KG1 (cell line): ENCODE measurements around the gene PLAGL1.
A peak's percentile ranks its signal among the peaks of the same experiment; 100 is the strongest.
"Not testable (repeated sequence)": the region's sequence is repeated elsewhere in the genome, so short reads cannot be mapped to it uniquely, and the experiment has no call there.

Experiments
- DNase-seq: peaks from one replicate; lab custom pipeline; 2025; lab: John Stamatoyannopoulos, UW

PLAGL1 gene

DNA sequence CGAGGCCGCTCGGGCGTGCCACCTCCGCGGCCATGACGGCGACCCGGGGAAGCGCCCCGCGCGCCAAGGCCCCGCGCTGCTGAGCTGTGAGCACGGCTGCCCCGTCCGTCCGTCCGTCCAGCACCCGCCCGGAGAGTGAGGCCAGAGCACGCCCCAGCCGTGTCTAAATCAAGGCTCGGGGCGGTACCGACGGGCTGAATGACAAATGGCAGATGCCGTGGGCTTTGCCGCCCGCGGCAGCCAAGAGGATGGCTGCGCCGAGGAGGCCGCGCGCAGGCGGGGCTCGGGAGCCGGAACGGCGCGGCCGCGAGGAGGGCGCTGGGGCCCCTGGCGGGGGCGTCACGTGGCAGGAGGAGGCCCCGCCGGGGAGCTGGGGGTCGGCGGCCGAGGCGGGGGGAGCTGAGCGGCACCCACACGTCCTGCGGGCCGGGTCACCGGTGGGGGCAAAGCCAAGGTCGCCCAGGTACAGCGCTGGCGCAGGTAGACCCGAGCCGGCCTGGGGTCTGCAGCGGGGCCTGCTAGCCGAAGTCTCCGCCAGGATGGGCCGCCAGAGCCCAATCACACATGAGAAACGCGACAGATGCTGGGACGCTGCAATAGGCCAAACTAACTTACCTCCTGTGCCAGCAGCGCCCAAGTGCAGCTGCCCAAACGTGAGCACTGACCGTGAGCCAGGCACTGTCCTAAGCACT, at the start of gene PLAGL1:
TSS of gene PLAGL1 (minus strand) at position 140 of the 692 bp plus-strand sequence. CDS start 60,123 bp downstream, outside the sequence.
- DNase-seq, result peak; percentile 12

DNA sequence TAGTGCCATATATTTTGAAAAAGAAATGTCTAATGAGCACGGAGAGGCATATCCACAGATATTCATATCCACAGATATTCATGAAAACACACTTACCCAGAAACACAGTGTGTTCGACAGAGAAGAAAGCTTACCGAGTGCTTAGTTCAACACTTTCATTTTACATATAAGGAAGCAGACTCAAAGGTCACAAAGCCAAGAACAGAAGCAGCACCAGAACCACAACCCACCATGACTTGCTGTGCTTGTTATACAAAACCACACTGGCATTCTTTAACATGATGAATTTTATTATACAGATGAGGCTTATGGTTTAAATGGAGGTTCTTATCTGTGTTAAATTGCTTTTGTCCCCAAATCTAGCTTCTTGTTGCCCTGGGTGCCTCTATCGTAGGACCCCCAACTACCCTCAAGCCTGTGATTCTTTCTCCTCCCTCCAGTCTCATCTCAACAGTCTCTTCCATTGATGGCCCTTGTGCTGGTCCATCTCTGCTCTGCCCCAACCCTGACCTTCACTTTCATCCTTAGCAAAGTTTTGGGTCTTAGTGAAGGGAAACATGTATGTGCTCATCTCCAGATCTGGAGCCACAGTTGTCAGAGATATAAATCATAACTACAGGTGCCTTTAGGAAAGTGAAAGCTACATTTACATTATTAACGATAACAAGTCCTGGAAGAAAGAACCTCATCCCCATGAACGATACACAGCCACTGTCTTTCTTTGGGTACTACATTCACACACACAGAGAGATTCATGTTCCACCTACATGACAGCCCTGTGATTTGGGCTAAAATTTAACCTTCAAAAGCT, 47.3 kb upstream of the PLAGL1 start:
- DNase-seq, result peak; percentile 17

DNA sequence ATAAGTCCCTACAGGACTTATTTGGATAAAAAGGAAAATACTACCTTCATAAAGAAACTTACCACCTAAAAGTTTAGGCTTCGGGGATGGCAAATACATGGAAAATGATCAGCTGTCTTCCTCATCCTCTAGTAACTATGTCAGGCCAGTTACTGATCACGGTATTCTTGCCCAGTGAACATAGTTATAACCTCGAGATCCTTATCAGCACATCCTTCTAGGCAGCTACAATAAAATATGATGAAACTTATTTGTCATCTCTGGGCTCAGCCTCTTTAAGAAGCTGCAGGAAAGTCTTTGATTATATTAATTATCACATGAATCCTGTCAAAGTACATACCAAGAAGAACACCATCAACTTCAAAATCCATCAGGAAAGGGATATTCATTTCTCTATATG, 45.5 kb upstream of the PLAGL1 start:
- DNase-seq, result no peak

DNA sequence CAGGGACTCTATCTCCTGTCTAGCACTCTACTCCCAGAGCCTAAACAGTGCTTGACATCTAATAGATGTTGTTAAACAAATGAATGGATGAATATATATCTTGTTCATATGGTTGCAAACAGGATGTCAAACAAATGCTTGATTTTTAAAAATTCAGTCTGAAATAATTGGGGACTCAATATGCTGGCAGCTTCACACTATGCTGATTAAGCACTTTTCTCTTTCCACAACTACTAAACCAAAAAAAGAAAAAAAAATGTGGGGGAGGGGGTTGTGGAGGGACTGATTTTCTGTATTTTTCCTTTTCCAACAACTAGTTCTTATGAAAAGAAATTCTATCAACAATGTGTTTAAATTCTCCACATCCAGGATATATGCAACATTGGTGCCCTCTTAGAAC, 44.4 kb upstream of the PLAGL1 start:
- no peak for DNase-seq

GRCh38 chr6:144049386-144049785, 41.3 kb upstream of the PLAGL1 start:
- no peak for DNase-seq

GRCh38 chr6:144047688-144048087, 39.6 kb upstream of the PLAGL1 start:
- no peak for DNase-seq

- not testable (repeated sequence) for DNase-seq
Measured at GRCh38 chr6:144046672-144047071, 38.6 kb upstream of the PLAGL1 start.

DNA sequence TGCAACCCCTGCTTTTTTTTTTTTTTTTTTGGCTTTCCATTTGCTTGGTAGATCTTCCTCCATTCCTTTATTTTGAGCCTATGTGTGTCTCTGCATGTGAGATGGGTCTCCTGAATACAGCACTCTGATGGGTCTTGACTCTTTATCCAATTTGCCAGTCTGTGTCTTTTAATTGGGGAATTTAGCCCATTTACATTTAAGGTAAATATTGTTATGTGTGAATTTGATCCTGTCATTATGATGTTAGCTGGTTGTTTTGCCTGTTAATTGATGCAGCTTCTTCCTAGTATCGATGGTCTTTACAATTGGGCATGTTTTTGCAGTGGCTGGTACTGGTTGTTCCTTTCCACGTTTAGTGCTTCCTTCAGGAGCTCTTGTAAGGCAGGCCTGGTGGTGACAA, 36.9 kb upstream of the PLAGL1 start:
- DNase-seq, result not testable (repeated sequence)

- no peak for DNase-seq
Measured at GRCh38 chr6:144036835-144037195, 28.8 kb upstream of the PLAGL1 start.

- peak; percentile 69 for DNase-seq
Measured at GRCh38 chr6:144036064-144036834, 28.2 kb upstream of the PLAGL1 start.

GRCh38 chr6:144035416-144035815, 27.4 kb upstream of the PLAGL1 start:
- DNase-seq, result no peak

GRCh38 chr6:144033816-144034735, 26.0 kb upstream of the PLAGL1 start:
- no peak for DNase-seq

- no peak for DNase-seq
Measured at GRCh38 chr6:144029452-144029851, 21.4 kb upstream of the PLAGL1 start.

DNA sequence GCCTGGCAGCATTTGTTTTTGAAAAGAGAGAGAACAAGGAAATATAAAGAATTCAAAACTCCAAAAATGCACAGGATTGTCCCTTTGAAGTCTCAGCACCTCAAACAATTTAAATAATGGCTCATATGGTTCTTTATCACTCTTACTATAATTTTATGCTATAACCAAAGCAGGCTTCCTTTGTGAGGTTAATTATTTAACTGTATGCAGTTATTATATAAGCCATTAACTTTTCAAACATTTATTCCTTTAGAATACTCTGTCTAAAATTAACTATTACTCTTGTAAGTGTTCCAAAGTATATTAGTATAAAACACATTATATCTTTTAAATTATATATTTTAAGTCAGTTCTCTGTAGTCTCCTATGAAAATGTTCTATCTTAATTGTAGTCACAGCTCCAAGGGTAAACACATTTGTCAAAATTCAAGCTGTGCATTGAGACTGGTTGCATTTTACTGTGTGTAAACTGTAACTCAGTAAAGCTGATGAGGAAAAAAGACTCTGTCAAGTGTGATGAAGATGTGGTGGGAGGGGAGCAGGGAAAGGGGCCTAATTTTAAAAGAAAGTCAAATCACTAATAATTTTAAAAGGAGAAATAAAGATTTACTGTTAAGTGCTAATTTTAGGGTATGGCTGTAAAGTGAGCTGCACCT, 20.0 kb upstream of the PLAGL1 start:
- DNase-seq, result no peak

GRCh38 chr6:144023216-144023615, 15.2 kb upstream of the PLAGL1 start:
- DNase-seq, result no peak

- no peak for DNase-seq
Measured at GRCh38 chr6:144019929-144020328, 11.9 kb upstream of the PLAGL1 start.

DNA sequence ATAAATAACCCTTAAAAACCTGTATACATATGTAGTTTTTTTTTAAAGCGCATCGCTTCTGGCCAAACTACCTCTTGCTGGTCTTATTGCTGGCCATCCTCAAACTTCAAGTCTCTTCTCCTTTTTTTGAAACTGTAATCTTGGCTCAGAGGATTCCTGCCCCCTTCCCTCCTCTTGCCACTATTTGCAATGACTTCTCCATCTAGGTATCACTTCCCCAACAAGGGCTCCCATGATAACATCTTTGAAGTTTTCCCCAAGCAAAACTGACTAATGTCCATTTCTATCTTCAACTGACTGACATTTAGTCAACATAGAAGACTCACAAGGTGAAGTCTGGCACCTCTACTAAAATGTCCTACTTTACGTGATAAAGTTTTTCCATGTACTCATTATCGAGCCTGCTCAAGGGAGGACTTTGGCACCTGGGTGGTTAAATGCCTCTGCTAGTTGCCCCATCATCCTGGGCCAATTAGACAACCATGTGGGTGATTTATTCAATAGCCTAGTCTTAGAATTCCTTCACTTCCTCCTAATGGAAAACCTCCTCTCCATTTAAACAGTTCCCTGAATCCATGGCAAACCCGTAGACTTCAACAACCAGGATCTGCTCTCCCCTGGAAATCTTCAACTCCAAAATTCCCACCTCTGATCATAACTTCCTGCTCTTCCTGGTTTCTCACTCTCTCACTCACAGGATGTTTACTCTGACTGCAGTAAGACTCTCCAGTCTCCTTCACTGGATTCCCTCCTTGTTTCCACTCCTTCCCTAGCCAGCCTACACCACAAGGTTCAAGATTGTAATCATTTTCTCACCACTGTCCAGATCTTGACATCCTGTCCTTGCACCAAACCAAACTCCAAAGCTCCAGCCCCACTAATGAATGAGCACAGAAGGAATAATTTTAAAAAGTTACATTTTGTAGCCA, 9.4 kb upstream of the PLAGL1 start:
- no peak for DNase-seq

GRCh38 chr6:144013486-144013909, 5.4 kb upstream of the PLAGL1 start:
- peak; percentile 73 for DNase-seq

GRCh38 chr6:144012534-144012933, 4.5 kb upstream of the PLAGL1 start:
- no peak for DNase-seq

- DNase-seq, result not testable (repeated sequence)
Measured at GRCh38 chr6:144009628-144010027, 1.6 kb upstream of the PLAGL1 start.
